Activated CD8-positive, alpha-beta T cell treated with anti-CD3 and anti-CD28 coated beads for 36 hours (primary cell): ENCODE results near the gene UBA52. TPM values are rescaled to one million over a fixed set of nuclear protein-coding genes. Genes with fewer than 3 reads are reported as not detected.

Source experiments
- ATAC-seq: fragments of 200-7000 bp; cut with Tn5 transposase; one replicate; pipeline ENCODE4 v1.10.0; 2021; ENCODE audit warnings: mild to moderate bottlenecking, moderate library complexity
- CTCF ChIA-PET: fragments of 350-600 bp; sonication (Branson Sonifier 250); formaldehyde crosslinking; loops from one replicate; lab custom pipeline; 2021; ENCODE audit warnings: antibody characterized with exemption; lab: Charles Lee
- POLR2A ChIA-PET: fragments of 350-600 bp; sonication (Branson Sonifier 250); formaldehyde crosslinking; loops from one replicate; lab custom pipeline; 2021; ENCODE audit warnings: antibody characterized with exemption; lab: Charles Lee
- DNase-seq: peaks from one replicate; pipeline ENCODE4 v3.0.0-alpha.2; 2020
- H3K27ac Mint-ChIP-seq: one replicate; pipeline ENCODE4 v1.8.0; 2021; ENCODE audit warnings: mild to moderate bottlenecking, mixed read lengths
- H3K27me3 Mint-ChIP-seq: one replicate; pipeline ENCODE4 v1.8.0; 2021; ENCODE audit warnings: mixed read lengths
- H3K36me3 Mint-ChIP-seq: one replicate; pipeline ENCODE4 v1.8.0; 2021; ENCODE audit warnings: low read depth, mixed read lengths
- H3K4me1 Mint-ChIP-seq: one replicate; pipeline ENCODE4 v1.8.0; 2021; ENCODE audit warnings: low read depth, mixed read lengths
- H3K4me3 Mint-ChIP-seq: one replicate; pipeline ENCODE4 v1.8.0; 2021; ENCODE audit warnings: mild to moderate bottlenecking, moderate library complexity, mixed read lengths
- H3K9me3 Mint-ChIP-seq: one replicate; pipeline ENCODE4 v1.8.0; 2021; ENCODE audit warnings: mixed read lengths
- CTCF ChIP-seq: fragments of 200-600 bp; IDR thresholded peaks from one replicate; pipeline ENCODE4 v1.8.0; 2022; ENCODE audit warnings: antibody characterized with exemption, mild to moderate bottlenecking
- intact Hi-C: fragments of 100-400 bp; cut with micrococcal nuclease; formaldehyde crosslinking; loops from one replicate; pipeline ENCODE4 v1.10.0; 2022
- total RNA-seq, 2 experiments: library from RNA; stranded (reverse); gene quantifications; one replicate each; pipeline ENCODE4 v1.2.3, GENCODE V29; 2021

The UBA52 gene
- total RNA-seq, 2 experiments from 2014 or later = 1,795 to 1,837 TPM

DNA sequence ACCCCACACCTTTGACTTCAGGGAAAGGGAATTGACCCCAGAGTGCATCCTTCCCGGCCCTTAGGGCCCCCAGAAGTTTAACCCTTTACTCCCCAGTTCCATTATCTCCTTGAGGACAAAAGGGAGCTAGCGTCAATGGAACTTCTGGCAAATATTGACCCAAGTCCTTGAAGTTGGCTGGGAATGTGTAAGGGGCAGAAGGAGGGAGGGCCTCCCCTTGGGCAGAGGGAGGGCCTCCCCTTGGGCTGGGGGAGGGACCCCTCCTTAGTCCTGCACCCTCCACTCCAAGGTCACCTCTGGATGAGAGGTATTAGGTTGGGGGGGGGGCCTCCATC is 38.0 kb downstream of the UBA52 start:
- no peak overlapping the region for H3K27ac Mint-ChIP-seq
- POLR2A ChIA-PET = no interaction called here

GRCh38 chr19:18610245-18610555 is 38.5 kb downstream of the UBA52 start:
- intact Hi-C loops = no loop called here
- ChIA-PET CTCF (no interaction called here), POLR2A (no interaction called here)
- no peak overlapping the region for H3K4me3 Mint-ChIP-seq
- peaks cover 17% of the 10 kb centered on the region for H3K4me1 Mint-ChIP-seq
- no peak for TF ChIP-seq CTCF
- no peak overlapping the region for H3K27ac Mint-ChIP-seq
- no peak for ATAC-seq
- DNase-seq = no peak
- peaks cover 69% of the 10 kb centered on the region for H3K27me3 Mint-ChIP-seq
- no peaks in the 10 kb centered on the region for H3K9me3 Mint-ChIP-seq
- no peaks in the 10 kb centered on the region for H3K36me3 Mint-ChIP-seq

More for the DNA sequence above, 38.0 kb downstream of the UBA52 start:
- peaks cover 71% of the 10 kb centered on the region for H3K27me3 Mint-ChIP-seq
- no peaks in the 10 kb centered on the region for H3K36me3 Mint-ChIP-seq
- intact Hi-C loops = no loop called here
- no peak for TF ChIP-seq CTCF
- CTCF ChIA-PET = no interaction called here
- no peak for ATAC-seq
- H3K4me1 Mint-ChIP-seq = peaks cover 17% of the 10 kb centered on the region
- no peak for DNase-seq
- H3K9me3 Mint-ChIP-seq = no peaks in the 10 kb centered on the region
- H3K4me3 Mint-ChIP-seq = no peak overlapping the region

- no peaks in the 10 kb centered on the region for H3K36me3 Mint-ChIP-seq
- H3K4me1 Mint-ChIP-seq = peaks cover 17% of the 10 kb centered on the region
- CTCF ChIA-PET = no interaction called here
- ATAC-seq = no peak
- no peaks in the 10 kb centered on the region for H3K9me3 Mint-ChIP-seq
- H3K27ac Mint-ChIP-seq = no peak overlapping the region
- no peak for TF ChIP-seq CTCF
- POLR2A ChIA-PET = no interaction called here
- H3K4me3 Mint-ChIP-seq = no peak overlapping the region
- intact Hi-C loops = no loop called here
- peaks cover 66% of the 10 kb centered on the region for H3K27me3 Mint-ChIP-seq
- no peak for DNase-seq
These were observed 39.1 kb downstream of the UBA52 start for GRCh38 chr19:18610556-18611326.

DNA sequence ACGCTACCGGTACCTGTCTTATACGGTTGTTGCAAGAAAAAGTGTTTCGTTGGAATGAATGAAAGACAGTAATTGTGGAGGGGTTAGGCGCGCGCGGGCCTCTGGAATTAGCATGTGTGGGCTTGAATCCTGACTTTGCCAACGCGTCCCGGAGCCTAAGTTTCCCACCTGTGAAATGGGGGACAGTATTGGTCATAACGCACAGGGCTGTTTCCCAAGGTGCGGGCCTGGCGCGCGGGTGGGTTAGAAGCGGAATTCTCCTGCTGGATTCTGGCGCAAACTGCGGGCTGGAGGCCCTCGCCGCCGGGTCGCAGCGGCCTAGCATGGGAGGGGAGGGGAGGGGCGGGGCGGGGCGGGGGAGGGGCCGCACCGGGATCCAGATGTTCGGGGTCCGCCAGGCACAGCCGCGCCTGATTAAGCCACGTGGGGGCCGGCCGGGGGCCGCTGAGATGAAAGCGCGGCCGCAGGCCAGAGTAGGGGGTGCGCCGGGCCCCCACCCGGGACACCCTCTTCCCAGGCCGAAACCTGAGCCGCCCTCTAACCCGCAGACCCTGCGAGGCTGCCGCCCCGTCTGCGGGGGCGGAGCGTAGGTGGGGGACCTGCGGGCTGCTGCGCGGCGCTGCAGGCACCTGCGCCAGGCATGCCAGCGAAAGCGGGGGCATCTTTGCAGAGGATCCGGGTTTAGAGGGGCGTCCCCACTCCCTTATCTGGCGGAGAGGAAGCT is 39.8 kb downstream of the UBA52 start:
- CTCF ChIA-PET = interaction anchor here (1.1 to 1.6 kb wide), 2 partner anchors 17 to 64 kb away, joined by 3 to 4 read pairs; no protein-coding TSS in a partner anchor
- H3K27me3 Mint-ChIP-seq = peaks cover 70% of the 10 kb centered on the region
- H3K4me1 Mint-ChIP-seq = peaks cover 17% of the 10 kb centered on the region
- no peaks in the 10 kb centered on the region for H3K9me3 Mint-ChIP-seq
- no peaks in the 10 kb centered on the region for H3K36me3 Mint-ChIP-seq
- TF ChIP-seq CTCF = no peak
- intact Hi-C loops = no loop called here
- ATAC-seq = no peak
- H3K27ac Mint-ChIP-seq = no peak overlapping the region
- H3K4me3 Mint-ChIP-seq = no peak overlapping the region
- POLR2A ChIA-PET = no interaction called here
- DNase-seq = no peak
